T47D (cell line): ENCODE measurements around the gene ITGAD.

Experiments
- DNase-seq, 2 experiments: peaks; one replicate each; pipeline versions ENCODE4 v3.0.0 to v3.0.0-alpha.2; 2011 to 2012; ENCODE audit warnings: low read depth in 1 of 2, low spot score in 1 of 2
- JUND ChIP-seq: IDR thresholded peaks from 2 replicates; pipeline ENCODE4 v1.6.1; 2012; ENCODE audit warnings: low read depth
- in situ Hi-C: cut with HindIII; loops from 2 replicates; pipeline ENCODE4 v1.10.0; 2016; ENCODE audit warnings: low sequenced_read_pairs, low pct_unique_long_range_greater_than_20kb

ITGAD gene

DNA sequence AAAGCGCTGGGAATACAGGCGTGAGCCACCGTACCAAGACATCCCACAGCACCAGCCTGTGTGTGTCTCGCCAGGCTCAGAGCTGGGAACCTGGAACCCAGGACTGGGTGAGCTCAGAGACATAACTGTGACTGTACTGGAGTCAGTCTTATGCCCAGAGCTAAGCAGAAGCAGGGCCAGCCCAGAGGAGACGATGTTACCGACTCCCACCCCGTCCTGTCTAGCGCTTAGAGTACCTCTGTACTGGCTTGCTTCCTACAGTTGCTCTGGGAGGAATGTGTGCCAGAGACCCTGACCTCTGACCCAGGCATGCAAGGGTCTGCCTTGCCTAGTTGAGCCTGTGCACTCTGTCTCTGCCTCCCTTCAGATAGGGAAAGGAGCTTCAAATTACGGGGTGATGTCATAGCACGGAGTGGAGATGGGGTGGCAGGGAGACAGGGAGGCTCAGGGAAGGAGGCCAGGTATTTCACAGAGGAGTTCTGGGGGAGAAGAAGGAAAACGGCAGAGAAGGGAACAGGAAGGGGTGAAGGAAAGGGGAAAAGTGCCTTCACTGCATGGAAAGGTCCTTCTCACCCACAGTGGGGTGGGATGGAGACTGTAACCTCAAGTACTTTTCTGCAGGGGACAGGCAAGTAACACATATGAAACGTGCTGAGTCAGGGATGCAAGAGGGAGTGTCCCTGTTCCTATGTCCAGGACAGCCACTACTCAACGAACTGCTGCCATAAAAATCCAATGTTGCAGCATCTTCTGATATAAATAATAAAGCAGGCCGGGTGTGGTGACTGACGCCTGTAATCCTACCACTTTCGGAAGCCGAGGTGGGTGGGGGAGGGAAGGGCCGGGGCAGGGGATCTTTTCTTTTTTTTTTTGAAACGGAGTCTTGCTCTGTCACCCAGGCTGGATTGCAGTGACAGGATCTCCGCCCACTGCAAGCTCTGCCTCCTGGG, 60.4 kb downstream of the ITGAD start:
- in situ Hi-C loops: no loop called here
- no peak for TF ChIP-seq JUND
- DNase-seq: peak in 1 of 2 experiments; percentile 37

DNA sequence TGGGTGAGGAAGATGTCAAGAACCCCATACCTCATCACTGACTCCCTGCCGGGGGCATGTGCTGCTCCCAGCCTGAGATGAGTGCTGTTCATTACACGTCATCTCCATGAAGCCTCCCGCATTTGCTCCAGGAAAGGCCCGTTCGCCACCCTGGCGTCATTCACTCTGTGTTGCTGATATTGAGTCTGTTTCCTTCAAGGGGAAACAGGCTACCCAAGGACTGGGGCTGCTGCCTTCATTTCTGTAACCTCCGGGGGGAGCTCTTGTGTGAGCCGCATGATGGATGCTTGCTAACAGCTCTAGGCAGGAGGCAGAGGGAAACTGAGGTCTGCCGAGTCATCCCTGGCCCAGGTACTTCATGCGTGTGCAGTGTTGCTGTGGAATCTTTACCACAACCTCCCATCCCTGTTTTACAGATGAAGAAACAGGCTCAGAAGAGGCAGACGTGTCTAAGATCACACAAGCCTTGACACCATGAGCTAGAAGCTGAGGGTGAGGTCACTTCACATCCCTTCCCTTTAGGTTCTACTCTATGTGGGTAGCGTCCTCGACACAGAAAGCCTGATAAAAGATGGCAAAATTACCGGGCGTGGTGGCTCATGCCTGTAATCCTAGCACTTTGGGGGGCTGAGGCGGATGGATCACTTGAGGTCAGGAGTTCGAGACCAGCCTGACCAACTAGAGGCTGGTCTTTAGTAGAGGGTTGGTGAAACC, 62.6 kb downstream of the ITGAD start:
- in situ Hi-C loops: no loop called here
- no peak for TF ChIP-seq JUND
- DNase-seq: peak in 1 of 2 experiments; percentile 35

DNA sequence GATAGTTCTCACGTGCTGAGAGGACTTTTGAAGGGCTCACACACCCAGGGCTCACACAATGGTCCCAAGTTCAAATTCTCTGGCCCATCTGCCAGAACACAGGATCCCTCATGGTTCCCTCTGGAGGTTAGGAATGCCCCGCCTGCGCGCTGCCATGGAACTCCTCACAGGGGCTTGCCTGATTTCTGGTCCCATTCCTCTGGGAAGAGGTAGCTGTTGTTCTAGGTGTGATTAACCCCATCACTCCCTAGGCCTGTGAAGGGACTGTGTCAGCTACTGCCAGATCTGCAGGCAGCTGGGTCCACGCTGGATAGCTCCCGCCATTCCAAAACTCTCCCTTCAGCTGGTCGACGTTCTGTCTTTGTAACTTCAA, 63.8 kb downstream of the ITGAD start:
- DNase-seq: no peak
- no peak for TF ChIP-seq JUND
- in situ Hi-C loops: no loop called here

DNA sequence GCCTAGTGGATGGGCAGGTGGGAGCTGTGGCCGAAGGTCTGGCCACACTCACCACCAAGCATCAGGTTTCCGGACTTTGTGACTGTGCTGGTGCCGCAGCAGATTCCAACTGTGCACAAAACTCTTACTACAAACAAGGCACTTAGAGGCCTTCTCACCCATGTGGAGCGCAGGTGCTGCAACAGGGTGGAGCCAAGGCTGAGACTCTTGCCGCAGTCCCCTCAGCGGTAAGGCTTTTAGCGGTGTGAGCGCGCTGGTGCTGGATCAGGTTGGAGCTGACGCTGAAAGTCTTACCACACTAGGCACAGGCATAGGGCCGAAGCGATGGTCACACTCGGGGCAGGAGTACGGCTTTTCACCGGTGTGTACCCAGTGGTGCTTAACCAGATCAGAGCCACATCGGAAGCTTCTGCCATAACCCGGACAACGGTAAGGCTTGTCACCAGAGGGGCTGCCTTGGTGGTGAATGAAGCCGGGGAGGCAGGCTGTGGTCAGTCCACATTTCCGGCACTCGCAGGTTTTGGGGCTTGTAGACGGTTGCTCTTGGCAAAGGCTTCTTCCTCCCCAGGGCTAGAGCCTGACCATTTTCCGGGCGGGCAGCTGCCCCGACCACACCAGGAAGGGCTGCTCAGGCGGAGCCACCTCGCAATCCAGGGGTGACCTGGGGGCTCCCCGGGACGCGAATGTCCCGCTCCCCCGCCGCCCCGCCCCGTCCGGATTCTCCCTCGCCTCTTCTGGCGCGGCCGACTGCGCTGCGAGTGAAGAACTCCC, 65.1 kb downstream of the ITGAD start:
- peak in 1 of 2 experiments; percentile 53 for DNase-seq
- TF ChIP-seq JUND: no peak
- in situ Hi-C loops: no loop called here

DNA sequence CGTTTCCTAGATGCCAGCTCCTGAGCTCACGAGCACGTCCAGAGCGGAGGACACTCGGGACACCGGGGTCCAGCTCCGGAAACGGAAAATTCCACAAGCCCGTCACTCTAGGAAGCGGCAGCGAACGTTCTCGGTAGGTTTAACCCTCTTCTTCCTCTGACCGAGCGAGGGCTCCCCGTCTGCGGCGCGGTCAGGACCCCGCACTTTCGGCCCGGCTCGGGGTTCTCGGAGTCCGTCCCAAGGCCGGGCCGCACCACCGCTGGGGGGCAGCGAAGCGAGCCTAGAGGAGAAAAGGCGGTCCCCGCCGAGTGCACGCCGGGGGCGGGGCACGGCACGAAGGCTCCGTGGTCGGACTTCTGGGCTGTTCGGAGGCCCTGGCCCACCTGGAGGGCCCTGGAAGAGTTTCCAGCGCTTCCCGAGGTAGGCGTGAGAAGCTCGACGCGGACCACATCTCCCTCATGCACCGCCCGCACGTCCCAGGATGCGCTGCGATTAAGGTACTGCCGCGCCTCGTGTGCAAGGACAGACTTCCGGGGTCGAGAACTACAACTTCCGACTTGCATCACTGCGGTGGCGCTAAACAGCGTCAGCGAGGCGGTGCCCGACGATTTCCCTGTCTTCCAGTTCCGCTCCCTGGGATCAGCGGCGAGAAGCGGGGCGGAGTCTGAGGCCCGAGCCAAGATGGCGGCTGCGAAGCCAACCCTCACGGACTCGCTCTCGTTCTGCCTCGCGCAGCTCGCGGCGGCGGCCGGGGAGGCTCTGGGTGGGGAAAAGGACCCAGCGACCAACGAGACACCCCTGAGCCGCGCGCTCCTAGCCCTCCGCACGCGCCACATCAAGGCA, 65.9 kb downstream of the ITGAD start, which contains the start of gene ARMC5:
Gene ARMC5 (plus strand): TSS at position 658 of the 843 bp plus-strand sequence. CDS start 24 bp downstream, at position 682.
- in situ Hi-C loops: no loop called here
- TF ChIP-seq JUND: no peak
- DNase-seq: peak; percentile 88 to 99

DNA sequence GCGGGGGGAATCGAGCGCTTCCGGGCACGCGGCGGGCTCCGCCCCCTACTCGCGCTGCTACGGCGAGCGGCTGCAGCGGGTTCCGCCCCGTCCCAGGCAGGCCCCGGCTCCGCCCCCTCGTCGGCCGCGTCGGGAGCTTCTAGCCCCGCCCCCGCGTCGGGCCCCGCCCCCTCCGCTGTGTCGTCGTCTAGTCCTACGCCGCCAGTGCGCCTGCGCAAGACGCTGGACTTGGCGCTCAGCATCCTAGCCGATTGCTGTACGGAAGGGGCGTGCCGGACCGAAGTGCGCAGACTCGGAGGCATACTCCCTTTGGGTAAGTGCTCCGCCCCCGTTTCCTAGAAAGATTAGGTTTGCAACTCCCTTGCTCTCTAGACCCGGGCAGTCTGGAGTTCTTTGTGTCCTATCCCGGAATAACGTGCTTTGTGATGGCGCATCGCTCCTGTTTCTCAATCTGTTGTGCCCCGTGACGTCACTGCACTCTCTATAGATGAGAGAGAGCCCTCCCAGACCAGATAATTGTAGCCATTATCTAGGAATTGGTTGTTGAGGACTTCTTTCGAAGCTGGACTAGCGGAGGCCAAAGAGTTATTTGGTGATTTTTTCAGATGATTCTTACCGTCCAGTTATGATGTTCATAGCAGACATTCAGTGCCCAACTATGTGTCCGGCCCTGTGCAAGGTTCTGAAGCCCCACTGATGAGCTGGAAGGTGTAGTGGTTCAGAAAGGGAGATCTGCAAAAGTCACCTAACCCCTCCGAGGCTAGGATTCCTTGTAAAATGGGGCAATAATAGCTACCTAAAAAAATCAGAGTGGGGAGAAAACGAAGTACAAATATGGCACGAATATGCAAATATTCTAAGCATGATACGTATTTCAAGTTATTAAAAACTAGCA, 66.8 kb downstream of the ITGAD start:
- DNase-seq: peak; percentile 96 to 99
- in situ Hi-C loops: no loop called here
- TF ChIP-seq JUND: no peak

DNA sequence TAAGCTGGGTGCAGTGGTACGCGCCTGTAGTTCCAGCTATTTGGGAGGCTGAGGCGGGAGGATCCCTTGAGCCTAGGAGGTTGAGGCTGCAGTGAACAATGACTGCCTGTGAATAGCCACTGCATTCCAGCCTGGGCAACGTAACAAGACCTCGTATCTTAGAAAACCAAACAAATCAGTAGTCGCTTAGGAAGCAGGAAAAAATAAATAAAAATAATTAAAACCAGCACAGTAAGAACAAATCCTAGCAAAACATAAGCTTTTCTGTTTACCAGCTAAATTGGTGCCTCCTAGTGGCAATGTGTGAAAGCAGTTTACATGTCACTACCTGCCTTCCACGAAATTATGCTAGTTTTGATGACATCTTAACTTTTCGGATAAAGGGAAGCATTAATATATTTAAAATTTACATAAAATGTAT, 67.5 kb downstream of the ITGAD start:
- TF ChIP-seq JUND: no peak
- peak in 1 of 2 experiments; percentile 39 for DNase-seq
- in situ Hi-C loops: no loop called here

DNA sequence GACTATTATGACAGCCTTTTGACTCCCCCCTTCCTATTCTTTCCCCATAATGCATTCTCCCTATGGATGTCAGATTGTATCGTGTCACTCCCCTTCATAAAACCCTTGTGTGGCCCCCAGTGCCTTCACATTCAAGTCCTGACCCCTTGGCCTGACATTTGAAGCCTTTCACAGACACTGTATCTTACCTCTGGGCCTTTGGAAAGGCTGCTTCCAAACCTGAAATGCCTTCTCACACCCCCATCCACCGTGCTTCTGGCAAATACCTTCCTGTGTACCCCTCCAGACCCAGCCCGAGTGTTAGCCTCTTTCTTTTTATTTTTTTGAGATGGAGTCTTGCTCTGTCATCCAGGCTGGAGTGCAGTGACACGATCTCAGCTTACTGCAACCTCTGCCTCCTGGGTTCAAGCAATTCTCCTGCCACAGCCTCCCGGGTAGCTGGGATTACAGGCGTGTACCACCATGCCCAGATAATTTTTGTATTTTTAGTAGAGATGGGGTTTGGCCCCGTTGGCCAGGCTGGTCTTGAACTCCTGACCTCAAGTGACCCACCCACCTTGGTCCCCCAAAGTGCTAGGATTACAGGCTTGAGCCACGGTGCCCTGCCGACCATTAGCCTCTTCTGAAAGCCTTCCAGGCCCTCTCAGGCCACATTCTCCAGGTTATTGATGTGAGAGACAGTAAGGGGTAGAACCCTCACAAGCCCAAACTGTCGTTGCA, 68.2 kb downstream of the ITGAD start:
- DNase-seq: no peak
- no peak for TF ChIP-seq JUND
- in situ Hi-C loops: no loop called here

DNA sequence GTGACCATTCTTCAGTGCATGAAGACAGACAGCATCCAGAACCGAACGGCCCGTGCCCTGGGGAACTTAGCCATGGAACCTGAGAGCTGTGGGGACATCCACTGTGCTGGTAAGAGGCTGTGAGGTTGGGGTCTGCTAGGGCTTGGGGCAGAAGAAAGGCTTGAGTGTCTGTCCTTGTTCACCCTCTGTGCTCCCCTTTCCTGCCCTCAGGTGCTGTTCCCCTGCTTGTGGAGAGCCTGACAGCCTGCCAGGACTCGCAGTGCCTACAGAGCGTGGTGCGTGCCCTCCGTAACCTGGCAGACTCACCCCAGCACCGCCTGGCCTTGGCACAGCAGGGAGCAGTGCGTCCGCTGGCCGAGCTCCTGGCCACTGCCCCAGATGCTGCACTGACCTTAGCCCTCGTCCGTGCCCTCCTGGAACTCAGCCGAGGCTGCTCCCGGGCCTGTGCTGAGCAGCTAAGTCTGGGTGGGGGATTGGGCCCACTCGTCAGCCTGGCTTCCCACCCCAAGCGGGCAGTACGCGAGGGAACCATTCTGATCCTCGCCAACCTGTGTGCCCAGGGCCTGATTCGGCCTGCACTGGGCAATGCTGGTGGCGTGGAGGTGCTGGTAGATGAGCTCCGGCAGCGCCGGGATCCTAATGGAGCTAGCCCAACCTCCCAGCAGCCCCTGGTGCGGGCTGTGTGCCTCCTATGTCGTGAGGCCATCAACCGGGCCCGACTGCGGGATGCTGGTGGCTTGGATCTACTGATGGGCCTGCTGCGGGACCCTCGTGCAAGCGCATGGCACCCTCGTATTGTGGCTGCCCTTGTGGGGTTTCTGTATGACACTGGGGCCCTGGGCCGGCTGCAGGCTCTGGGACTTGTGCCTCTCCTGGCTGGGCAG, 69.0 kb downstream of the ITGAD start:
- no peak for TF ChIP-seq JUND
- in situ Hi-C loops: no loop called here
- DNase-seq: no peak
